ENCODE data around the gene LPIN2. TPM values are rescaled to one million over a fixed set of nuclear protein-coding genes. Genes with fewer than 3 reads are reported as not detected.
A peak's percentile ranks its signal among the peaks of the same experiment; 100 is the strongest.

LPIN2 gene
- total and polyA plus RNA-seq, 2 of the 13 experiments (the other 11 are each of a cell fraction or from before 2014, with no cell fraction given) = 46.0 to 119 TPM

DNA sequence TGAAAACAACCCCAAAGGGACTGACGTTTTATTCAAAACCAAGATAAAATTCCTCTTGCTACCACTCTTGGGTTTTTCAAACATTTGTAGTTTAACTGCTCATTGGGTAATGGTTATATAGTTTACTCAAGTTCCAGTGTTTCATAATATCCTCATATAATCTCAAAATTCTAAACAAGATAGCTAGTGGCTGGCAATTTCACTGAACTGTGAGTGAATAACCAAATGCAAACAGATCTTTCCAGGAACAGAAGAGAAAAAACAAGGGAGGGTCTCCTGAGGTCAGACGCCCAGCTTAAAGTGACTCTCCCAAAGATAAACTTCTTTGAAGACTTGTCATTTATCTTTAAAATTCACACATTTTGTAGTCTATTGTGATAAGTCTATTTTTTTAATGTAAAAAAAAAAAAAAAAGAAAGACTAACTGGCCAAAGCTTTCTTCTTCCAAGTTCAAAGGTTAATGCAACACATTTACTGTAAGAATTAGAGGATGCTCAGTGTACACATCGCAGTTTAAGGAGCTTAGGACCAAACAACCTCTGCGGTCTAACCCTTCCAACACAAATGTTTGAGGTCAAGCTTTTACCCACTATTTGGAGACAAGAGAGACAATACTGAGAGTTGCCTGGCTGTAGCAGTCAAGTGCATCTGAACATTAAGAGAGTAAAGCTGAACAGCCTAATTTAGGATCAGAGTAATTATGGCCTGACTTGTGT lies 26.6 kb downstream of the LPIN2 start (continued):
- TF ChIP-seq, protein P1, sequence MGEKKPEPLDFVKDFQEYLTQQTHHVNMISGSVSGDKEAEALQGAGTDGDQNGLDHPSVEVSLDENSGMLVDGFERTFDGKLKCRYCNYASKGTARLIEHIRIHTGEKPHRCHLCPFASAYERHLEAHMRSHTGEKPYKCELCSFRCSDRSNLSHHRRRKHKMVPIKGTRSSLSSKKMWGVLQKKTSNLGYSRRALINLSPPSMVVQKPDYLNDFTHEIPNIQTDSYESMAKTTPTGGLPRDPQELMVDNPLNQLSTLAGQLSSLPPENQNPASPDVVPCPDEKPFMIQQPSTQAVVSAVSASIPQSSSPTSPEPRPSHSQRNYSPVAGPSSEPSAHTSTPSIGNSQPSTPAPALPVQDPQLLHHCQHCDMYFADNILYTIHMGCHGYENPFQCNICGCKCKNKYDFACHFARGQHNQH (CRISPR knock-in tag; IDR thresholded peaks at IDR 0.05) = peak; percentile 29; the same call in 1 of the 2 replicates
- TF ChIP-seq ZNF468 (CRISPR knock-in tag; IDR thresholded peaks at IDR 0.05) (no peak), ZNF205 (CRISPR knock-in tag; IDR thresholded peaks at IDR 0.05) (peak; percentile 57; the same call in 1 of the 2 replicates), IKZF4 (CRISPR knock-in tag; IDR thresholded peaks at IDR 0.05; ENCODE audit: borderline replicate concordance, low read depth, not compliant biosample characterization) (no peak), NR2F1 (CRISPR knock-in tag; IDR thresholded peaks at IDR 0.05) (peak in 1 of 2 experiments; percentile 42; a peak in 2 of 4 replicates), NAIF1 (CRISPR knock-in tag; IDR thresholded peaks at IDR 0.05; ENCODE audit: borderline replicate concordance) (peak; percentile 52; the same call in 1 of the 2 replicates), CEBPB (IDR thresholded peaks at IDR 0.05; ENCODE audit: borderline replicate concordance, low read depth, low read length) (peak; percentile 37; the same call in 1 of the 2 replicates), MBD4 (IDR thresholded peaks at IDR 0.05; ENCODE audit: borderline replicate concordance, low read length) (peak; percentile 70; the same call in 1 of the 2 replicates), HNF4A (CRISPR knock-in tag; IDR thresholded peaks at IDR 0.05) (peak; percentile 57), ZNF10 (CRISPR knock-in tag; IDR thresholded peaks at IDR 0.05; ENCODE audit: borderline replicate concordance, low read depth) (no peak), FOXA3 (CRISPR knock-in tag; IDR thresholded peaks at IDR 0.05) (peak; percentile 73), KLF6 (CRISPR knock-in tag; IDR thresholded peaks at IDR 0.05) (0 out of 2 replicates have a peak, but pooled peaks have one; percentile 16)
- TF ChIP-seq, protein P2, sequence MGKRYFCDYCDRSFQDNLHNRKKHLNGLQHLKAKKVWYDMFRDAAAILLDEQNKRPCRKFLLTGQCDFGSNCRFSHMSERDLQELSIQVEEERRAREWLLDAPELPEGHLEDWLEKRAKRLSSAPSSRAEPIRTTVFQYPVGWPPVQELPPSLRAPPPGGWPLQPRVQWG (CRISPR knock-in tag; IDR thresholded peaks at IDR 0.05; ENCODE audit: borderline replicate concordance, low read depth) = no peak
- TF ChIP-seq, protein P3, sequence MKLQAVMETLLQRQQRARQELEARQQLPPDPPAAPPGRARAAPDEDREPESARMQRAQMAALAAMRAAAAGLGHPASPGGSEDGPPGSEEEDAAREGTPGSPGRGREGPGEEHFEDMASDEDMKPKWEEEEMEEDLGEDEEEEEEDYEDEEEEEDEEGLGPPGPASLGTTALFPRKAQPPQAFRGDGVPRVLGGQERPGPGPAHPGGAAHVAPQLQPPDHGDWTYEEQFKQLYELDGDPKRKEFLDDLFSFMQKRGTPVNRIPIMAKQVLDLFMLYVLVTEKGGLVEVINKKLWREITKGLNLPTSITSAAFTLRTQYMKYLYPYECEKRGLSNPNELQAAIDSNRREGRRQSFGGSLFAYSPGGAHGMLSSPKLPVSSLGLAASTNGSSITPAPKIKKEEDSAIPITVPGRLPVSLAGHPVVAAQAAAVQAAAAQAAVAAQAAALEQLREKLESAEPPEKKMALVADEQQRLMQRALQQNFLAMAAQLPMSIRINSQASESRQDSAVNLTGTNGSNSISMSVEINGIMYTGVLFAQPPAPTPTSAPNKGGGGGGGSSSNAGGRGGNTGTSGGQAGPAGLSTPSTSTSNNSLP (IDR thresholded peaks at IDR 0.05; ENCODE audit: low read depth, low read length) = peak; percentile 49; the same call in 1 of the 2 replicates
- TF ChIP-seq, protein P4, sequence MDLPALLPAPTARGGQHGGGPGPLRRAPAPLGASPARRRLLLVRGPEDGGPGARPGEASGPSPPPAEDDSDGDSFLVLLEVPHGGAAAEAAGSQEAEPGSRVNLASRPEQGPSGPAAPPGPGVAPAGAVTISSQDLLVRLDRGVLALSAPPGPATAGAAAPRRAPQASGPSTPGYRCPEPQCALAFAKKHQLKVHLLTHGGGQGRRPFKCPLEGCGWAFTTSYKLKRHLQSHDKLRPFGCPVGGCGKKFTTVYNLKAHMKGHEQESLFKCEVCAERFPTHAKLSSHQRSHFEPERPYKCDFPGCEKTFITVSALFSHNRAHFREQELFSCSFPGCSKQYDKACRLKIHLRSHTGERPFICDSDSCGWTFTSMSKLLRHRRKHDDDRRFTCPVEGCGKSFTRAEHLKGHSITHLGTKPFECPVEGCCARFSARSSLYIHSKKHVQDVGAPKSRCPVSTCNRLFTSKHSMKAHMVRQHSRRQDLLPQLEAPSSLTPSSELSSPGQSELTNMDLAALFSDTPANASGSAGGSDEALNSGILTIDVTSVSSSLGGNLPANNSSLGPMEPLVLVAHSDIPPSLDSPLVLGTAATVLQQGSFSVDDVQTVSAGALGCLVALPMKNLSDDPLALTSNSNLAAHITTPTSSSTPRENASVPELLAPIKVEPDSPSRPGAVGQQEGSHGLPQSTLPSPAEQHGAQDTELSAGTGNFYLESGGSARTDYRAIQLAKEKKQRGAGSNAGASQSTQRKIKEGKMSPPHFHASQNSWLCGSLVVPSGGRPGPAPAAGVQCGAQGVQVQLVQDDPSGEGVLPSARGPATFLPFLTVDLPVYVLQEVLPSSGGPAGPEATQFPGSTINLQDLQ (CRISPR knock-in tag; IDR thresholded peaks at IDR 0.05) = no peak
- TF ChIP-seq, protein P5, sequence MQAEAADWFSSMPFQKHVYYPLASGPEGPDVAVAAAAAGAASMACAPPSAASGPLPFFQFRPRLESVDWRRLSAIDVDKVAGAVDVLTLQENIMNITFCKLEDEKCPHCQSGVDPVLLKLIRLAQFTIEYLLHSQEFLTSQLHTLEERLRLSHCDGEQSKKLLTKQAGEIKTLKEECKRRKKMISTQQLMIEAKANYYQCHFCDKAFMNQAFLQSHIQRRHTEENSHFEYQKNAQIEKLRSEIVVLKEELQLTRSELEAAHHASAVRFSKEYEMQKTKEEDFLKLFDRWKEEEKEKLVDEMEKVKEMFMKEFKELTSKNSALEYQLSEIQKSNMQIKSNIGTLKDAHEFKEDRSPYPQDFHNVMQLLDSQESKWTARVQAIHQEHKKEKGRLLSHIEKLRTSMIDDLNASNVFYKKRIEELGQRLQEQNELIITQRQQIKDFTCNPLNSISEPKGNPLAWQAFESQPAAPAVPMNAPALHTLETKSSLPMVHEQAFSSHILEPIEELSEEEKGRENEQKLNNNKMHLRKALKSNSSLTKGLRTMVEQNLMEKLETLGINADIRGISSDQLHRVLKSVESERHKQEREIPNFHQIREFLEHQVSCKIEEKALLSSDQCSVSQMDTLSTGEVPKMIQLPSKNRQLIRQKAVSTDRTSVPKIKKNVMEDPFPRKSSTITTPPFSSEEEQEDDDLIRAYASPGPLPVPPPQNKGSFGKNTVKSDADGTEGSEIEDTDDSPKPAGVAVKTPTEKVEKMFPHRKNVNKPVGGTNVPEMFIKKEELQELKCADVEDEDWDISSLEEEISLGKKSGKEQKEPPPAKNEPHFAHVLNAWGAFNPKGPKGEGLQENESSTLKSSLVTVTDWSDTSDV (CRISPR knock-in tag; IDR thresholded peaks at IDR 0.05) = no peak
- TF ChIP-seq, protein P6, sequence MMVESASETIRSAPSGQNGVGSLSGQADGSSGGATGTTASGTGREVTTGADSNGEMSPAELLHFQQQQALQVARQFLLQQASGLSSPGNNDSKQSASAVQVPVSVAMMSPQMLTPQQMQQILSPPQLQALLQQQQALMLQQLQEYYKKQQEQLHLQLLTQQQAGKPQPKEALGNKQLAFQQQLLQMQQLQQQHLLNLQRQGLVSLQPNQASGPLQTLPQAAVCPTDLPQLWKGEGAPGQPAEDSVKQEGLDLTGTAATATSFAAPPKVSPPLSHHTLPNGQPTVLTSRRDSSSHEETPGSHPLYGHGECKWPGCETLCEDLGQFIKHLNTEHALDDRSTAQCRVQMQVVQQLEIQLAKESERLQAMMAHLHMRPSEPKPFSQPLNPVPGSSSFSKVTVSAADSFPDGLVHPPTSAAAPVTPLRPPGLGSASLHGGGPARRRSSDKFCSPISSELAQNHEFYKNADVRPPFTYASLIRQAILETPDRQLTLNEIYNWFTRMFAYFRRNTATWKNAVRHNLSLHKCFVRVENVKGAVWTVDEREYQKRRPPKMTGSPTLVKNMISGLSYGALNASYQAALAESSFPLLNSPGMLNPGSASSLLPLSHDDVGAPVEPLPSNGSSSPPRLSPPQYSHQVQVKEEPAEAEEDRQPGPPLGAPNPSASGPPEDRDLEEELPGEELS (CRISPR knock-in tag; IDR thresholded peaks at IDR 0.05) = peak; percentile 31

All from HepG2 (cell line).